Measurements from ENCODE around the gene ARHGEF7.

DNA sequence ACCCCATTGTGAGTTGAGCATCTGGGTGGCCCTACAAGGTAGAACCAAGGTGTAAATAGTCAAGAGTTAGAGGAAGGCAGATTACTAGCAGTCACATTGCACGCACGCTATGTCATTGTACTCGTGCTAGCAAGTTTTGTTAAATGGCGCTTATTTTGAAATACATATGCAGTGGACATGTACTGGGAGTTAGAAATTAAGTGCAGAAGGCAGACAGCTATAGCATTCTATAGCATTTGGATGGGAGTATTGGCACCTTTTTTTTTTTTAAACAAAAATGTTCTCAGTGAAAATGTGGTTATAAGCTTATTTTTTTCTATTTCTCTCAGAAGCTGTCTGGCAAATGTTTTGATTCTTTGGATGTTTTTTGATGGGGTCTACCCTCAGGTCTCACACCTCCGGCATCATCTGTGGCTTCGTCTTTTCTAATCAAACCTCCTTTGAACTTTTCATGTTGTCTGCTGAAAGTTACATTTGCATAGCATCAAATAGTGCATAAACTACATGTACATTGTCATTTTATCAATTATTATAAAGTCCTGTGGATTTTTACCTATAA, 68.1 kb downstream of the ARHGEF7 start:
- TF ChIP-seq, protein P1, sequence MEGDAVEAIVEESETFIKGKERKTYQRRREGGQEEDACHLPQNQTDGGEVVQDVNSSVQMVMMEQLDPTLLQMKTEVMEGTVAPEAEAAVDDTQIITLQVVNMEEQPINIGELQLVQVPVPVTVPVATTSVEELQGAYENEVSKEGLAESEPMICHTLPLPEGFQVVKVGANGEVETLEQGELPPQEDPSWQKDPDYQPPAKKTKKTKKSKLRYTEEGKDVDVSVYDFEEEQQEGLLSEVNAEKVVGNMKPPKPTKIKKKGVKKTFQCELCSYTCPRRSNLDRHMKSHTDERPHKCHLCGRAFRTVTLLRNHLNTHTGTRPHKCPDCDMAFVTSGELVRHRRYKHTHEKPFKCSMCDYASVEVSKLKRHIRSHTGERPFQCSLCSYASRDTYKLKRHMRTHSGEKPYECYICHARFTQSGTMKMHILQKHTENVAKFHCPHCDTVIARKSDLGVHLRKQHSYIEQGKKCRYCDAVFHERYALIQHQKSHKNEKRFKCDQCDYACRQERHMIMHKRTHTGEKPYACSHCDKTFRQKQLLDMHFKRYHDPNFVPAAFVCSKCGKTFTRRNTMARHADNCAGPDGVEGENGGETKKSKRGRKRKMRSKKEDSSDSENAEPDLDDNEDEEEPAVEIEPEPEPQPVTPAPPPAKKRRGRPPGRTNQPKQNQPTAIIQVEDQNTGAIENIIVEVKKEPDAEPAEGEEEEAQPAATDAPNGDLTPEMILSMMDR (IDR thresholded peaks at IDR 0.05): no peak
- TF ChIP-seq ZFX (IDR thresholded peaks at IDR 0.05; ENCODE audit: borderline replicate concordance): no peak
